HL-60/S4 treated with phorbol 12-myristate 13-acetate at 8.2 ng/mL for 4 days and 3 days (cell line): ENCODE data around the gene ANO9.

Experiments
- in situ Hi-C: fragments of 300-500 bp; cut with MboI; formaldehyde crosslinking; loops from 2 replicates; pipeline ENCODE4 v1.15.0; 2022; ENCODE audit warnings: low sequenced_read_pairs

ANO9 gene

GRCh38 chr11:441418-442274 is at the start of gene ANO9:
Gene ANO9, minus strand, starts transcription at chr11:442011. Its CDS starts 85 bp downstream, at chr11:441926.
- in situ Hi-C loops, result no loop called here

GRCh38 chr11:491358-491757 is 49.5 kb upstream of the ANO9 start:
- in situ Hi-C loops, result no loop called here

GRCh38 chr11:490930-491260 is 49.1 kb upstream of the ANO9 start:
- in situ Hi-C loops, result no loop called here

DNA sequence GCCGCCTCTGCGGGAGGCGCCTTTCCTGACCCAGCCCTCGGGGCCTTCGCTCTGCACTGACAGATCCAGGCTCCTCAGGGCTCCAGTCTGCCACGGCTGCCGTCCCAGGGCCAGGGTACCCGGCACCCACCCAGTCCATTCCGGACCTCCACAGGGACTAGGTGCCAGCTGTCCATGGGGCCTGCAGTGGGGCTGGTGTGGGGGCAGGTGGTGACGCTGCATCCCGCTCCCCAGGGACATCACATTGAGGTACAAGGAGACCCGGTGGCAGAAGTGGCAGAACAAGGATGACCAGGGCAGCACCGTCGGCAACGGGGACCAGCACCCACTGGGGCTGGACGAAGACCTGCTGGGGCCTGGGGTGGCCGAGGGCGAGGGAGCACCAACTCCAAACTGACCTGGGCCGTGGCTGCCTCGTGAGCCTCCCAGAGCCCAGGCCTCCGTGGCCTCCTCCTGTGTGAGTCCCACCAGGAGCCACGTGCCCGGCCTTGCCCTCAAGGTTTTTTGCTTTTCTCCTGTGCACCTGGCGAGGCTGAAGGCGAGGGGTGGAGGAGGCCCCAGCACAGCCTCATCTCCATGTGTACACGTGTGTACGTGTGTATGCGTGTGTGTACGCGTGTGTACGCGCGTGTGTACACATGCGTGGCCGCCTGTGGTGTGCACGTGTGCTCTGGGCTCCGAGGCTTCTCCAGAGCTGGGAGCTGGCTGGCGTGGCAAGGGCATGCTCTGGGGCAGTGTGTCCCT is 48.5 kb upstream of the ANO9 start:
- in situ Hi-C loops, result no loop called here

GRCh38 chr11:489610-490185 is 47.9 kb upstream of the ANO9 start:
- in situ Hi-C loops, result no loop called here

DNA sequence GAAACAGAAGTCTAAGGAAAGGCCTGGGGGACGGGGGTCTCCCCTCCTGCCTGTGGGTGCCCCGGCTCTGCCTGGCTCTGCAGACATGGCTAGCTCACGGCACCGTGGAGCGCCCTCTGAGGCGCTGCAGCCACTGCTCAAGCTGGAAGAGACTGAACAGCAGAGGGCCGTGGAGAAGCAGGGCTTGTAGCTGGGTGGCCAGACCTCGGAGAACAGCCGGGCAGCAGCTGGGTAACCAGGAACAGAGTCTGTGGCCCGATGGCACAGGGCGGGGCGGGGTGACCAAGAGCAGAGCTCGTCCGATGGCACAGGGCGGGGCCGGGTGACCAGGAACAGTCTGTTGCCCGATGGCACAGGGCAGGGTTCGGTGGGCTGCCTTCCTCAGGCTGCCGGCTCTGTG is 47.2 kb upstream of the ANO9 start:
- in situ Hi-C loops, result no loop called here

DNA sequence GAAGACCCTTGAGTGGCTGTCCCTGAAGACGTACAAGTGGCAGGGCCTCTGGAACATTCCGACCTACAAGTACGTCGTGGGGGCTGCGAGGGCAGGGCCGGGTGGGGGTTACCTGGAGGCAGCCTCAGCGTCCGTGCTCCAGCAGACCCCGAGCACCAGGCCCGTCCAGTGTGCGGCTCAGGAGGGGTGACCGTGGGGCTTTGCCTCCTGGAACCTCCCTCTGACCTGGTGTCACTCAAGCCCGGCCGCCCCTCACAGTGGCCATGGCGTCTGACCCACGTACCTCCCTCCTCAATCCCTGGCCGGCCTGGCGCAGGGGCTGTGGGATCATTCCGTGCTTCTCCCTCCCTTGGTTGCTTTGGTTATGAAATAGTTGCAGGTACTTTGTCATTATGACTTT is 46.8 kb upstream of the ANO9 start:
- in situ Hi-C loops, result no loop called here

GRCh38 chr11:488062-488461 is 46.3 kb upstream of the ANO9 start:
- in situ Hi-C loops, result no loop called here

DNA sequence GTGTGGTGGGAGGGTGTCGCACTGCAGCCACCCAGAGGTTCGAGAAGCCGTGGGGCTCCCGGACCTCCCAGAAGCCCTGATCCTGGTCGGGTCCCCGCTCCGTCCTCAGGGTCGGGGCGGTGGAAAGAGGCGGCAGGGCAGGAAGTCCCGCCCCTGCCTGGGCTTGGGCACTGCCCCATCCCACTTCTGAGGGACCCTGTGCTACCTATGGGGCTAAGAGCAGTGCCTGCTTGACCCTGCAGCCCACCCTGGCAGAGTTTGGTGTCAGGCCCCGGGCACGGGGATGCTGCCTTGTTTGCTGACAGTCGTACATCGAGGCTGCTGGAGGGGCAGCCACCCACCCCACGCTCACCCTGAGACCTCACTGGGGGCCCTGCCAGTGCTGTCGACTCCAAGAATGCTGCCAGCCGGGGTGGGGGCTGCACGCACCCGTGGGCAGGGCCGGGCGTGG is 45.8 kb upstream of the ANO9 start:
- in situ Hi-C loops, result no loop called here

DNA sequence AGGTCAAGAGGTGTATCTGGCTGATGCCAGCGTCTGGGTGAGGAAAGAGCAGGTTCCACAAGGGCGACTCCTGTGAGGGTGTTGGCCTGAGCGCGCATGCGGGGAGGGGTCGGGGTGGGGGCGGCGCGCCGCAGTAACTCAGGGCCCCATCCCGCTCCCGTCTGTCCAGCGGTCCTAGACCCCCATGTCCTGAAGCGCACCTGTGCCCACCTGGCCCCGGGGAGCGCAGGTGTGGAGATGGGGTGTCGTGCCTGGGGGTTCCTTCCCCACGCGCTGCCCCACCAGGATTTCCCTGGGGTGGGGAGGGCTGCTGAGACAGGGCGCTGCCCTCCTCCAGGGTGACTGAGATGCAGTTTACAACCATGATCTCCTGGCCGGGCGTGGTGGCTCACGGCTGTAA is 44.4 kb upstream of the ANO9 start:
- in situ Hi-C loops, result no loop called here

DNA sequence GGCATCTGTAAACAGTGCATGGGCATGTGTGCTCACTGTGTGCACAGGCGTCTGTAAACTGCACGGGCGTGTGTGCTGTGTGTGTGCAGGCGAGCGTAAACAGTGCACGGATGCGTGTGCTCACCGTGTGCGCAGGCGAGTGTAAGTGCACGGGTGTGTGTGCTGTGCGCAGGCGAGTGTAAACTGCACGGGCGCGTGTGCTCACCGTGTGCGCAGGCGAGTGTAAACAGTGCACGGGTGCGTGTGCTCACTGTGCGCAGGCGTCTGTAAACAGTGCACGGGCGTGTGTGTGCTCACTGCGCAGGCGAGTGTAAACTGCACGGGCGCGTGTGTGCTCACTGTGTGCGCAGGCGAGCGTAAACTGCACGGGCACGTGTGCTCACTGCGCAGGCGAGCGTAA is 42.8 kb upstream of the ANO9 start:
- in situ Hi-C loops, result no loop called here

DNA sequence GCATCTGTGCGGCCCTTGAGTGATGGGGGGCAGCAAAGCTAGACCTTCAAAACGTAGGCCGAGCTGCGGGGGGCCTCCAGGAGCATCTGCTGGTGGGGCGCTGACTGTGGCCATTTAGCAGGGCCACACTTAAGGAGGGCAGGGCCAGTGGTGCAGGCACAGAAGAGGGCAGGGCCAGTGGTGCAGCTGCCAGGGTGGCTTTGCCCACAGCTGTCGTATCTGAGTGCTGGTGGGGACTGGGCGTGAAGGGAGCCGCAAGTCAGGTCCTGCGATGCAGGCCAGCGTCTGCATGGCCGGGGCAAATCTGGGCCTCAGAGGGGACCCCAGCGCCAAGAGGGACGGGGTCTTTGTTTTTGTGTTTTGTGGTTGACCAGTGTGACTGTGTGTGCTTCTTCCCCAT is 37.5 kb upstream of the ANO9 start:
- in situ Hi-C loops, result no loop called here

DNA sequence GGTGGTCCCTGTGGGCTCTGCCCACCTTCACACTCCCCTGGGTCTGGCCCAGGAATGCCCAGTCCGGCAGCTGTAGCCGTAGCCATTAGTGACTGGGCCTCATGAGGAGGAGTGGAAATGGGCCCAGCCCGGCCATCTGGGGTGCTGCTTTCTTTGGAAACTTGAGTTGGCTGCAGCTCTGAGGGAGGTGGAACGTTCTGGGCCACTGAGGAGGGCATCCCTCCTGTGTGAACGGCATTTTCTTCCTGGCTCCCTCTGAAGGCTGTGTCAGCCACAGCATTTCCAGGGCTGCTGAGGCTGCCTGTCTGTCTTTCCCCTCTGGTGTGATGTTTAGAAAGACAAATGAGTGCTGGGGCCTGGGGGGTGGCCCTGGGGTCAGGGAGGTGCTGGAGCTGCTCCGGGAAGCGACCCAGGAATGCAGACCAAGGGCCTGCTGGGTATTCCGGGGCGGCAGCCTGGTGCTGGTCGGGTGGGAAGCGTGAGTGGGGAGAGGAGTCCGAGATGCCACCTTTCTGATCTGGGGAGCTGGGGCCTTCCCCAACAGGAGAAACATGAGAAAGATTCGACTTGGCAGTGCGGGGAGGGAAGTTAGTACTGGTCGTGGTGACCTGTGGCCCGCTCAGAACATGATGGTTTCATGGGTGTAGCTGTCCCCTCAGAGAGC is 35.4 kb upstream of the ANO9 start:
- in situ Hi-C loops, result no loop called here

- in situ Hi-C loops, result no loop called here
Measured at GRCh38 chr11:476416-476815, 34.6 kb upstream of the ANO9 start.

DNA sequence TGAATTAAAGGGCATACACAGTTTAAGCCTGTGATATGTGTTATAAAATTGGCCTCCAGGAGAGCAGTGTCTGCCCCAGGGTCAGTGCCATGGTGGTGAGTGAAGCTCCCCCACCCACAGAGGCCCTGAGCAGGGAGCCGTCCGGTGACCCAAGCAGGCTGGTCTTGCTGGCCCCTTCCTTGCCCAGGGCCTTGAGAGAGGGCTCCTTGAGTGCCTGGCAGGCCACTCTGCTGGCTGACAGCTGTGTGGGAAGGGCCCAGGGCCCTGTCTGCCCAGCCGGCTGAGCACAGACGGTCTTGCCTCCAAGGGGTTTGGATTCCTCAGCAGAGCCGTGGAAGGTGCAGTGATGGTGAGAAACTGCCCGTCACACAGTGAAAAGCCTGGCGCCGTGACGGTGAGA is 34.1 kb upstream of the ANO9 start:
- in situ Hi-C loops, result no loop called here

- in situ Hi-C loops, result no loop called here
Measured at GRCh38 chr11:474914-475506, 33.2 kb upstream of the ANO9 start.

- in situ Hi-C loops, result no loop called here
Measured at GRCh38 chr11:473962-474785, 32.4 kb upstream of the ANO9 start.

- in situ Hi-C loops, result no loop called here
Measured at GRCh38 chr11:473415-473814, 31.6 kb upstream of the ANO9 start.

- in situ Hi-C loops, result no loop called here
Measured at GRCh38 chr11:472816-473215, 31.0 kb upstream of the ANO9 start.

- in situ Hi-C loops, result no loop called here
Measured at GRCh38 chr11:472272-472671, 30.5 kb upstream of the ANO9 start.
